ENCODE data around the gene AKR1C3. TPM values are rescaled to one million over a fixed set of nuclear protein-coding genes. Genes with fewer than 3 reads are reported as not detected.

AKR1C3 gene
- total and polyA plus RNA-seq, 2 of the 4 experiments (the other 2 are of a cell fraction), result 0.18 to 0.51 TPM

DNA sequence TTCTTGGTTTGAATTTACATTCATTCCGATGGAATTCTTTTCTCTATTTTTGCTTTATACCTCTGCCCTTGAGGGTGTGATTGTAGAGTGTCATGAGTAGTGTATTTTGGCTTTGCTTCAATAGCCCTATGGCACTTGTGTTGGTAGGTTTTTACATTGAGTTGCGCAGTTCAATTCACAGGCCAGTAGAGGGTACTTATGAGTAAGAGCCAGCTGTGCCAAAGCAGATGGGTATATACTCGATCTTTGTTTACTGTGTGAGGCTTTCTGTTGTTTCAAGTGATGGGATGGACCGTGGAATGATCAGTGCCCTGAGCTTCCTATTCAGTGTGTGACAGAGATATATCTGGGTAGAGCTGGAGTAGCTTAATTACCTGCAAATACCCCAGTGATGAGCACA lies 4.3 kb upstream of the AKR1C3 start:
- WGBS, 2 experiments (ENCODE audit: extremely low coverage in 2 of 2, insufficient read length in 1 of 2), result 20% methylated on average over 1 of the region's 4 CpGs; no CpG with 5 or more reads in 1 of the 2 experiments
- Histone ChIP-seq H4K91ac (ENCODE audit: insufficient read depth, low read depth, low read length) (no peak overlapping the region), H4K20me1 (ENCODE audit: insufficient read depth, low read length) (no peaks in the 10 kb centered on the region), H3K56ac (ENCODE audit: extremely low read depth, insufficient read depth, low read length) (0 out of 2 replicates have a peak overlapping the region, but pooled peaks have one; percentile 3), H3K14ac (replicated peaks; ENCODE audit: low read depth, low read length) (no peak overlapping the region), H3K23ac (ENCODE audit: low read depth, low read length) (no peak overlapping the region), H3K4ac (ENCODE audit: low read depth, low read length) (no peak overlapping the region), H3K79me1 (ENCODE audit: low read depth in 1 of 2, low read length in 2 of 2) (no peaks in the 10 kb centered on the region), H2AFZ (replicated peaks; ENCODE audit: low read length, poor library complexity) (no peak overlapping the region), H2AK9ac (replicated peaks; ENCODE audit: low read depth, low read length, poor library complexity) (no peak overlapping the region), H3K27me3 (ENCODE audit: control insufficient read depth, insufficient read depth, low read length) (no peaks in the 10 kb centered on the region), H3K36me3 (ENCODE audit: control insufficient read depth, insufficient read depth, low read length) (no peaks in the 10 kb centered on the region), H3K9me3 (ENCODE audit: control insufficient read depth, insufficient read depth, low read length) (no peaks in the 10 kb centered on the region), H2BK20ac (ENCODE audit: low read depth, low read length) (no peak overlapping the region), H2BK15ac (ENCODE audit: low read depth, low read length) (no peak overlapping the region), H3K4me1 (ENCODE audit: control insufficient read depth, insufficient read depth, low read length) (no peaks in the 10 kb centered on the region), H3K9ac (ENCODE audit: low read depth, low read length) (no peak overlapping the region), H2BK5ac (ENCODE audit: low read depth, low read length, poor library complexity, severe bottlenecking) (no peak overlapping the region), H3K4me2 (ENCODE audit: low read depth, low read length) (no peak overlapping the region), H2AK5ac (ENCODE audit: low read depth, low read length) (no peak overlapping the region), H3K27ac (ENCODE audit: insufficient read depth, low read length) (no peak overlapping the region), H3K9me1 (ENCODE audit: insufficient read depth, low read length) (no peaks in the 10 kb centered on the region), H4K8ac (ENCODE audit: low read depth in 2 of 2, low read length in 2 of 2) (no peak overlapping the region), H4K5ac (ENCODE audit: low read depth, low read length) (no peak overlapping the region), H2BK120ac (ENCODE audit: low read depth, low read length) (no peak overlapping the region), H3K18ac (ENCODE audit: low read depth, low read length) (no peak overlapping the region), H3K4me3 (ENCODE audit: insufficient read depth, low read depth, low read length) (no peak overlapping the region)
- TF ChIP-seq, protein P1, sequence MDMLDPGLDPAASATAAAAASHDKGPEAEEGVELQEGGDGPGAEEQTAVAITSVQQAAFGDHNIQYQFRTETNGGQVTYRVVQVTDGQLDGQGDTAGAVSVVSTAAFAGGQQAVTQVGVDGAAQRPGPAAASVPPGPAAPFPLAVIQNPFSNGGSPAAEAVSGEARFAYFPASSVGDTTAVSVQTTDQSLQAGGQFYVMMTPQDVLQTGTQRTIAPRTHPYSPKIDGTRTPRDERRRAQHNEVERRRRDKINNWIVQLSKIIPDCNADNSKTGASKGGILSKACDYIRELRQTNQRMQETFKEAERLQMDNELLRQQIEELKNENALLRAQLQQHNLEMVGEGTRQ (IDR thresholded peaks at IDR 0.05; ENCODE audit: low read depth, low read length), result no peak
- TF ChIP-seq CHD1 (IDR thresholded peaks at IDR 0.05; ENCODE audit: low read depth, low read length) (no peak), CTCF (conservative IDR thresholded peaks at IDR 0.05; ENCODE audit: low read depth, low read length) (0 out of 2 replicates have a peak, but pooled peaks have one; percentile 18), SMC3 (IDR thresholded peaks at IDR 0.05; ENCODE audit: low read depth, low read length) (no peak), RFX5 (IDR thresholded peaks at IDR 0.05; ENCODE audit: low read depth, low read length) (no peak), MAZ (IDR thresholded peaks at IDR 0.05; ENCODE audit: borderline replicate concordance, low read depth, low read length) (no peak), FOS (IDR thresholded peaks at IDR 0.05; ENCODE audit: low read depth, low read length) (no peak), RAD21 (IDR thresholded peaks at IDR 0.05; ENCODE audit: low read length) (peak; percentile 11; the same call in 1 of the 2 replicates)
- TF ChIP-seq, protein P2, sequence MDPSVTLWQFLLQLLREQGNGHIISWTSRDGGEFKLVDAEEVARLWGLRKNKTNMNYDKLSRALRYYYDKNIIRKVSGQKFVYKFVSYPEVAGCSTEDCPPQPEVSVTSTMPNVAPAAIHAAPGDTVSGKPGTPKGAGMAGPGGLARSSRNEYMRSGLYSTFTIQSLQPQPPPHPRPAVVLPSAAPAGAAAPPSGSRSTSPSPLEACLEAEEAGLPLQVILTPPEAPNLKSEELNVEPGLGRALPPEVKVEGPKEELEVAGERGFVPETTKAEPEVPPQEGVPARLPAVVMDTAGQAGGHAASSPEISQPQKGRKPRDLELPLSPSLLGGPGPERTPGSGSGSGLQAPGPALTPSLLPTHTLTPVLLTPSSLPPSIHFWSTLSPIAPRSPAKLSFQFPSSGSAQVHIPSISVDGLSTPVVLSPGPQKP (IDR thresholded peaks at IDR 0.05; ENCODE audit: borderline replicate concordance, low read depth, low read length), result no peak
- CTCF ChIA-PET, result interaction anchor here (0.6 to 0.7 kb wide), 3 partner anchors 9 to 191 kb away, joined by 3 read pairs; no protein-coding TSS in a partner anchor
- dilution Hi-C loops (cut with HindIII; ENCODE audit: low sequenced_read_pairs, unreplicated experiment) (no loop called here), intact Hi-C loops (cut with micrococcal nuclease) (loop anchor here (5.0 to 10.0 kb wide), 2 partner anchors 143 to 195 kb away; no protein-coding TSS in a partner anchor), in situ Hi-C loops (cut with MboI; ENCODE audit: low sequenced_read_pairs) (no loop called here)
- ATAC-seq (ENCODE audit: low read depth) (peak; percentile 60; the same call in 1 of the 2 replicates), DNase-seq (peak; percentile 28)
- POLR2A ChIA-PET (ENCODE audit: unreplicated experiment), result no interaction called here
- no TSS peak for BruUV-seq (replicated peaks)
